HG02852 (cell line): ENCODE measurements around the gene ACP1.

Experiments
- ATAC-seq: cut with Tn5 transposase; IDR thresholded peaks from one replicate; pipeline ENCODE4 v1.9.1; 2021; ENCODE audit warnings: mild to moderate bottlenecking, moderate library complexity; ENCODE audit not compliant: unreplicated experiment

Gene ACP1

DNA sequence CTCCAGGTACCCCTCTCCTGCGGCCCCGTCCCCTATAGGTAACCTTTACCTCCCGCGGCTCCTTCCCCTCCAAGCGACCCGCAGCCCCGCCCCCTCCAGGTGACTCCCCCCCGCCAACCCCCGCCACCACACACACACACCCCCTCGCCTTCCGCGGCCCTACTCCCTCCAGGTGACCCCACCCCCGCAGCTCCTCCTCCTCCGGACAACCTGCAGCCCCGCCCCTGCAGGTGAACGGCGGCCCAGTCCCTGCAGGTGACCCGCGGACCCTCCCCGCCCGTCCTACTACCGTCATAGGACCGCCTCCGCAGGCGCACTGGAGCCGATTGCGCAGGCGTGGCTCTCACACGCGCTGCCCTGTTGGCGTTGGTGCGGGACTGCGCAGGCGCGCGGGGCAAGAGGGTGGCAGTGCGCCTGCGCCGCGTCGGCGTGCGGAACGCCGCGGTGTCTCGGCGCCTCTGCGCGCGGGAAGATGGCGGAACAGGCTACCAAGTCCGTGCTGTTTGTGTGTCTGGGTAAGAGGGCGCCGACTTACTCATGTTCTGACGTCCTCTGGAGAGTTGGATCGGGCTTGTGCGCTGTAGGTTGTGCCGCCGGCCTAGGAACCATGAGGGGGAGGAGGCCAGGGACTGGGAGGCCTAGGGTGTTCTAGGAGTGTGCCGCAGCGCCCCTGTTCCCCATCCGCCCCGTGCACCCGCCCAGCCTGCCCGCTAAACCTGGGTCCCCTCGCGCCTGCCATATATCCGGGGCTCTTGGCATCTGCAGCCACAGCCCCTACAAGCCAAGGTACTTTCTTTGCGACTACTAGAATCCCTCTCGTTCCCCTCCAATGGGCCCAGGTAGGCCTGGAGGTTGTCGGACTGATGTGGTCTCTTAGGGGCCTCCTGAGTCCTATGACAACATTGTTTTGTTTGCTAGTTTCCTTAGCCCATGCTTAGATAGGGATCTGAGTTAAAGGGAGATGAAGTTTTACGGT, at the start of gene ACP1:
TSS of gene ACP1 (plus strand) at position 455 of the 976 bp plus-strand sequence. CDS start at position 473, 18 bp downstream.
- peak; percentile 84 for ATAC-seq

DNA sequence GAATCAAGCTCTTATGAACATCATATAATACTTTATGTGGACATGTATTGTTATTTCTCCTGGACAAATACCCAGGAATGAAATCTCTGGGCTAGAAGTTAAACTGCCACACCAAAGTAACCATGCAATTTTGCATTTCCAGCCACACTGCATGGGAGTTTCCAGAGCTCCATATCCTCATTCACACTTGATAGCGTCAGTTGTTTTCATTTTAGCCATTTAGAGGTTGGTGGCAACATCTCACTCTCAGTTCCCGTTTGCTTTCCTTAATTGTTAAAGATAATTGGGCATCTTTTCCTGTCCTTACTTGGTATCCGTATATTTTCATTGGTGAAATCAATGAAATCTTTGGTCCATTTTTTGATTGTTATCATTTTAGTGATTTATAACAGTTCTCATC, 48.7 kb upstream of the ACP1 start:
- no peak for ATAC-seq

DNA sequence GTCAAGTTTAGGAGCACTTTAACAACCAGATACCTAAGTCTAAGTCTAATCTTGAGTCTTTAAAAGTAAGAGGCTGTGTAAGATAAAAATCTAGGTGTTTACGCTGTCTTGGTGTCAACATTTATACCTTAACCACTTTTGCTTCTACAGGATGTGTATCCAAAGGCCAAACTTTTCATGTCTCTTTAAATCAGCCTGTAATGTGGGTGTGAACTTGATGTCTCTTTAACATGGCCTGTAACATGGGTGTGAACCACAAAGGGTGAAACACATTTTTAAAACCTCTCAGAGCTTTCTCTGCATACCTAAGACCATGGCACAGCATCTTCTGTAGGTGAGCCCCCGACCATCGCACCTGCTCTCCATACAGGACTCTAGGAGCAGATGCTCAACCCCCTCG, 41.3 kb upstream of the ACP1 start:
- ATAC-seq, result no peak

DNA sequence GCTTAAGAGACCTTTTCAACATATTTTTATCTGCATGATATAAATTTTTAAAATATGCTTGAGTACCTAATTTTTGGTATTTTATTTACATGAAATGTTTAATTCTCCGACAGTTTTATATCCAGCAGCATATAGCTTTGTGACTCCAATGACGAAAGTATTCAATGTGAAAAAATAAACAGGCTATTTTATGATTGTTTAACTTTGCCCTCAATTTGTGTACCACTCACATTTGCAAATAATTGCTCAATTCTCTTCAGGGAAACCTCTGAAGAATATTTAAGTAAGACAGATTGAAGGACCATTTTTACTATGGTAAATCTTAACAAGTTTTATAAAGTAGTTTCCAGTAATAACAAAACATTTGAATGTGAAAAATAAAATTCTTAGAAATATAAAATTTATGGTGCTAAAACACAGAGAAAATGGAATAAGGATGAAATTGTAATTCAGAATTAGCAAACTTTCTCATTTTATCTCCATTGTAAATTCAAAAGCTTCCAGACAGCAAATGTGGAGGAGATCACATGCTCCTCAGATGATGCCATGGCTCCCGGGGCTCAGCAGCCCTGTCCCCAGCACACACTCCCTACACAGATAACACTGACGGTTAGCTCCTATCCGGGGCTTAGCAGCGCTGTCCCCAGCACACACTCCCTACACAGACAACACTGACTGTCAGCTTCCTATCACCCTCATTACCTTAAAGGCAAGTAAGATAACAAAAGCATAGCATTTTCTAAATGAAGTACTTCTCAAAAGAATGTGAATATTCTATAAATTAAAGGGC, 40.6 kb upstream of the ACP1 start:
- no peak for ATAC-seq

DNA sequence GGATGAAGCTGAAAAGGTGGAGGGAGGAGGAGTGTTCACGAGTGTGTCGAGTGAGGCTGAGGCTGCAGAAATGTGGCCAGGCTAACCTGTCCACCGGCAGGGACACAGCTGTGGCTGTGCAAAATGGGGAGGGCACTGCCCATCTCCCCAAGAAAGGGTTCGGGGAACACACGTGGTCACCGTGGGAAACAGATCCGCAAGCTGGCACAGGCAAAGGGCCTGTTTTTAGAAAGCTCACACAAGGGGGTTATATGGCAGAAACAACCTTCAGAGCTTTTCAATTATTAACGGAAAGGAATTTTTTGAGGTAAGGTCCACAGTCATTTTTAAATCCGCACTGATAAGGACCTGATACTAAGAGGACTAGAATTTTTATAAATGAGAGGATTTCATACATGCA, 36.6 kb upstream of the ACP1 start:
- ATAC-seq, result no peak

DNA sequence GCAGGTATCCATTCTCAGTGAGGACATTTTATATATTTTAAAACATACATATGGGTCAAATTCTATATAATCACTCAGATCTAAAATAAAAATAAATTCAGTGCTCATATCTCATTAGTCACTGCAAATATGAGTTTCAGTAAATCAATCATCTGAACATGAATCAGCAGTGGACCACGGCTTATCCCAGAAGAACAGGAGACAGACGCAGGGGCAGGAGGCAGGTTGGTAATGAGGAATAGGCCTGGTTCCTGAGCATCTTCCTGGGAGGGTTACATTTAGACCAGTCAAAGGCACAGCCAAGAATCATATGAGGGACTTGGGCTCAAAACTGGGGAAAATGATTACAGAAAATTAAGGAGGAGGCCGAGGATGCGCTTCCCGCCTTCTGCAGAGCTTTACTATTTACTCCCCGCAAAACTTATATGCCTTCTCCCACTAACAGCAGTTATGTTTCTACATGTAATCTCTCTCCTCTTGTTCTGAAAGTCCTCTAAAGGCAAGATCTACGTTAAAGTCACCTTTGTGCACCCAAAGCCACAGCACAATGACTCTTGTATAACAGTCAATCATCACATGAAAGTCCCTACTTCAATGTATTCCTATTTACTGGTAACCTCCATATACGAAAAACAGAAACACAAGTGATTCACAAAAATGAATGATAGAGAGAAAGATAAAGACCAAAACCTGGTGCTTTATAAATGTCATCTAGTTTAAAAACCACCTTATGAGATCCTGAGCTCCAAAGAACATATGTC, 36.0 kb upstream of the ACP1 start:
- no peak for ATAC-seq

DNA sequence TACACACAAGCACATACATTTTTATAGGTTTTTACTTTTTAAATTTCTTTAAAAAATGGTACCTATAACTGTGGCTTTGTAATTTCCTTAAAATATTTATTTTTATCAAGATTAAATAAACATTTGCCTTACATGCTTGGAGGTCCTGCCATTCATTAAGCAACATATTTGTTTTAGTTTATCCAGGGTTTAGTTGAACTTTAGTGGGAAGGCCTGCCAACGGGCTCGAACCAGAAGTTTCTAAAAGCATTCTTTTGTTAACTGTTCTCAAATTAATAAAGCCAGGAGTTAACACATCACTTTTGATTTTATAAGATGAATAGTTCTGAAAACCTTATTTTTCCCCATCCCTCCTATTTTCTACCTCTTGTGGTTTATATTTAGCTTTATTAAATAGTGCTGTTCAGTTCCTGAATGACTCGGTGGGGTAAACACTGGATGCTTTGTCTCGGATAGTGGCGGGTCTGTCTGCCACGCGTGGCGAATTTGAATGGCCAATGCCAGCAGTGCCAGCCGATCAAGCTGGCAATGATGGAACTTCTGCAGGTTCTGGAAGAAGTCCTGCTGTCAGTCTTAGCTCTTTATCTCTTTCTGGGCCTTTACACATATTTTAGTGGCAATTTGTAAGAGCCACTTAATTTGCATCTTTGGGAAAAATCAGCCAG, 33.1 kb upstream of the ACP1 start:
- ATAC-seq, result no peak

DNA sequence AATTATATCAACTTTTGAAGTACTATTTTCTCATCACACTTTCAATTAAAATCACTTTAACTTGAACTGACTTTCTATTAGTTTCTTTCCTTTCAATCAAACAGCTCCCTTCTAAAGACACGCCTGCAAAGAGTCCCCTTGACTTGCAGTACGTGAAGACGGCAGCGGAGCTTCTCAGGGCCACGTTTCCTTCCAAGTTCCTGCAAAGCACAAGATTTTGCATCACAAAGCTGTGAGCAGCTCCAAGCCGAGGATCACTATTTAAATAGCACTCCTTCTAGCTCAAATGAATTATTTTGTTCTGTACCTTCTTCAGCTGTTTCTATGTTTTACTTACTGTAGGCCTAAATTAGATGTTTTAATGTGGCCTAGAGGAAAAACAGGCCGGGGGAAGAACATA, 31.7 kb upstream of the ACP1 start:
- no peak for ATAC-seq

DNA sequence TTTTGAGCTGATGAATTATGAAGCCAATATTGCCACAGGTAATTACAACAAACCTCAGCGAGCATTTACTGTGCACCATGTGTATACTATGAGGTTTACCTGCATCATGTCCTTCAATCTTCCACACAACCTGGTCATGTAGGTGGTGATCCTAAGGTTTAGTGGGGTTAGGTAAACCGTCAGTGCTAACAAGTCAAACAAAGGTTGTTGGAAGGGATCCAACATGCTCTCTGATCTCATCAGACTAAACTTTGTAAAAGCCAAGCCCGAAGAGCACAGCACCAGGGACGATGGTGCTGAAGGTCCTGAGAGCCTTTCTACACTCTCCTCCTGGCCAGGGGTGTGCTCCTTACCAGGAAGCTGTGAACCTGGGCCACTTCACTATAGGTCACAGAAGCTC, 30.3 kb upstream of the ACP1 start:
- ATAC-seq, result no peak

DNA sequence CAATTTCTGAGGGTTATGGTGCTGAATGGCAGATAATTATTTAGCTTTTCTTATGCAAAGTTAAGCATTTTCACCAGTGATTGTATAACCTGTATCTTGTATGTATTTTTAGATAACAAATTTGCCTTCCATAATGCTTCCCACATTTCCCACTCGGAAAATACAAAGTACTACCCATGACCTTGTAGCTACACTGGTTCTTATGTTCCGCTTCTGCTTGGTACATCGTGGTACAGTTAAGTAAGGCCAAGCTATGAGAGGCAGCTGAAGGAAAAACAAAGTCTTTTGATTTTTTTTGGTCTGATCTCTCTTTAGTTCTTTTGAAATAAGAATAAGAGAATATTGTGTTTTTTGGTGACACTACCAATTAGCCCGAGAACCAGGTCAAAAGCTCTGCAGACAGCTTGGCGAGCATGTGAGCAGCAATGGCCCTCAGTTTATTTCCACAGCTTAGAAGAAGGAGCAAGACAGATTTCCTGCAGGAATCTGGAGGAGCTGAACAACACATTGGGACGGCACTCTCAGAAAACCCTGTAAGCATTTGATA, 27.7 kb upstream of the ACP1 start:
- ATAC-seq, result no peak

DNA sequence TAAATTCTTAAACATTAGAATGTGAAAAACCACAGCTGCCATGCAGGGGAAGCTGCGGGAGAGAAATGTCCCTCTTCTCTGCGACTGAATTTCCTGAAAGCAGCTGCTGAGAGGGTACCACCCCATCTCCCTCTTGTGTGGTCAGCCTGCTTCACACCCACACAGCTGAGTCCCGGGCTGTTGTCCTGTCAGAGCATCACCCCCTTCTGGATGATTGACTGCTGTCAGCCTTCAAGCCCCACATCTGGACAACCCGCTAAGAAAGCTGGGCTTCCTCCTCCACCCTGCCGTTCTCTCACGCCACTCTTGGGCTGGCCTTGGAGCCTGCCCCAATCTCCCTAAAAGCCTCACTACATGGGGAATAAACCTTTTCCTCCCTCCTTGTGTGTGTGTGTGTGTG, 26.9 kb upstream of the ACP1 start:
- ATAC-seq, result no peak

DNA sequence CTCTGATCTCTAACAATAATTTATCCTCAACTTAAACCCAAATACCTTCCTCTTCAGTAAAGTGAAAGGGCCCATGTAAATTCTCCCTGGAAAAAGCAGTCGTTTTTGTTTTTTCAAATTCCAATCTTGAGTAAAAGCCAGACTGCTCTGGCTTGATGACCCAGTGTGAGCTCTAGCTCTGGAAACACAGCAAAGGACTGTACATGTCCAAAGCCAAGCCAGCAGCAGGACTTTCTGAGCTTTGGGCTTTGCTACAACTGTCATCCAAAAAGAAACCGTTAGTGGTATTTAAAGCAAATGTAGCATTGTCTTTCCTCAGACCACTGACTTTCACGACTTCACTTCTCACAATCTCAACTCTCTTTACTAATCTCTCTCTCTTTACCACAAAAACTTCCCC, 26.3 kb upstream of the ACP1 start:
- no peak for ATAC-seq

DNA sequence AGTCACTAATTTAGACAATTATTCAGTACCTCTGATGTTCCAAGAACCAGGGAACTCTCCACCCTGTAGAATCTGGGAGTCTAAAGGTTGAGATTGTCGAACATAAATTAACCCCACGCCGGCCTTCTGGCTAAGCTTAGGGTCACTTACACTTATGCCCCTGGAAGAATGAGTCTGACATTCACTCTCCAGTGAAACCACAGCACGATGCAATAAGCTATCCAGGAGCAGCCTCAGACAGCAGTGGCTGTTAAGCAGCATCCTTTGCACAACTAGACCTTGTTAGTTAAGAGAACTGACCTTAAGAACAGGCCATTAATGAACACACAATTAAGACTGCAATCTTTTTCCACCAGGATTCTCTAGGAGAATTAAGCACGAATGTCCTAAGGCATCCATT, 25.9 kb upstream of the ACP1 start:
- ATAC-seq, result no peak

DNA sequence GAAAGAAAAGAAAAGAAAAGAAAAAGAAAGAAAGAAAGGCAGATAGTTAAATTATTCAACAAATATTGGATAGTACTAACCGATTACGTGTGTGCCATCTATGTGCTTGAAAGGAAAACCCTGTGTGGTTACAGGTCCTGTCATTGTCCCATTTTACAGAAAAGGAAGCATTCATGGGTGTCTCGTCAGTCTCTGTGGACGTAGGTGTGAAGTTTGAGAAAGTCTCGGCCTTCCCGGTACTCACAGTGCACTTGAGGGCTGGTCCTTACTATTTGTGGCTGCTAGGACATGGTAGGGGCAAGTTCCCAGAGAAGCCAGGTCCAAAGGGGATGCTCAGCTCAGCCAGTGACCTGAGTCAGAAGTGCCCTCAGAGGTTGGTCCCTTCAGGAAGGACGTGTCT, 20.2 kb upstream of the ACP1 start:
- no peak for ATAC-seq

DNA sequence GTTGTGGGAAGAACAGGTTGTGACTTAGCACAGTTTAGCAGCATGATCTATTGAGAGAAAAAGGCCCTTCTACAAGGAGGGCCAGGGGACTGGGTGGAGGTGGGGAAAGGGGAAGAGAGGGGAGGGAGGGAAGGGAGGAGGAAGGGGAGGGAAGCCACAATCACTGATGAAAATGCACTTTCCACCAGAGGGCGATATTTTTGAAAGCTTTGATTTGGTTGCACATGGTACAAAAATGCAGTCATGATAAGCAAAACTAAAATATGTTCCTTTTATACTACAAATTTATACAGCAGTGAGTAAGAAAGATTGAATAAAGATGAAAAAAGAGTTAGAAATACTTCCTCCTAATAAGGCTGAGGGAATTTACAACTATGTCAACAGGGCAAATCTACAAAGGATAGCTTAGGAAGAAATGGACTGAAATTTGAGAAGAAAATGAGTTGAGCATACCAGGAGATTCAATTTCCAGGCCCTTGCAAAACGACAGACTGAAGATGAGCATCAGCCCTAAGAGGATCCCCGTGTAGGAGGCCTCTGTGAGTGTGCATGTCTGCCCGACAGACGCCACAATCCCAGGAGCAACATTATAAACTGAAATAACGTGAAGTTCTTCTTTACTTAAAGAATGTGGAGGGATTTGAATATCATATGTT, 18.1 kb upstream of the ACP1 start:
- peak; percentile 61 for ATAC-seq

DNA sequence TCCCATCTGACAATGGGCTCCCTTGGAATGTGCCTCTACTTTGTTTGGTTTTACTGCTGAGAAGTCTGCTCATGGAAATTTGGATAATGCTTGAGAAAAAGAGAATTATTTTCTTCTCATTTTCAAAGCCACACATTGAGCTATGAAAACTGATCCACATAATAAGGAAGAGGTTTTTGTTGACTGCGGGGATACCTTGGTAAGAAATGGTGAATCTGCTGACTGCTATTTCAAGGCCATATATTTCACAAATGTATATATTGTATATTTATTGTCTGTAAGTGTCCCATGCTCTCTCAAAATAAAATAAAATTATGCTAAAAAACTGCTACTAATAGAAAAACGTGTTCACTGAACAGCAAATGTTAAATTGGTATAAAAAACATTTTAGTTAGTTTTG, 16.0 kb upstream of the ACP1 start:
- no peak for ATAC-seq

DNA sequence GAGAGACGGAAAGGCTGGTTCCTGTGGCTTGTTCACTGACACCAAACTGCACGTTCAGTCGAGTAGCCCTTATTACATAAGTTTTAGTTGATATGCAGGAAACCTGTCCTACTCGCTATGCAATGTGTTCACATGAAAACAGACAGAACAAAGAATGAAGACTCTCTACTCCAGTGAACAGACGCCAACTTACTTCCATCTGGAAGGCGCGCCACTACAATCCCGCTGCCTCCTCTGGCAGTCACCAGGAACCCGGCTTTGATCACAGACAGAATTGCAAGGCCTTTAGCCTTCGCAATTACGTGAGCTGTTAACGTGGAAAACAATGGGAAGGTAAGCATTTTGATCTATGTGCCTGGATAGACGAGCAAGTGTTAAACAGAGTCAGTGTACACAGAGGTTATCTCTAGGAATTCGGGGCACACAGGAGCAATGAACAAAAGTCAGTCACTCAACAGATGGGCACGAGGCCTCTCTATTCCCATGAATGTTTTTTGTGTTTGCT, 15.2 kb upstream of the ACP1 start:
- no peak for ATAC-seq

DNA sequence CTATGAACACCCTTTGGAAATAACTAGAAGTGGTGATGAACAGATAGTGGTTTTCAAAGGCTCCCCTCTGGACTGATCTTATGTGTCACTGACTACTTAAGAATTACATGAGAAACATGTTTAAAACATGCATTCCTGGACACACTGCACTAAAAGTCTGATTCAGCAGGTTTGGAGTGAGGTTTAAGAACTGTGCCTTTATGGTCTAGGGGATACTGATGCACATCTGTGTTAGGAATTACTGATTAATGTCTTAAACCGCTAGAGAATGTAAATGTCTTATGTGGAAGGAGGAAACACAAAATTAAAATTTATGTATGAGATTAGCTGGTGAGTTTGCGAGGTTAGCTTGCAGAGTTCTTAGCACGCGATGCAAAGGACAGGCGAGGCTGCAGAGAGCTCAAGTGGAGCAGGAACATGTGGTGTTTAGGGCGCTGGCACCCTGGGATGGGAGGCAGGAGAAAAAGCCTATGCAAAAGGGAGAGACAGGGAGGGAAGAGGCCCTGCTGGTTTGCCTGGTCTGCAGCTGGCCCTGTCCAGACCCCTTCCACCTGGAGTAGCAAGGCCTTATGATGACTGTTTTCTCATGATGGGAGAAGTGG, 12.6 kb upstream of the ACP1 start:
- ATAC-seq, result no peak

DNA sequence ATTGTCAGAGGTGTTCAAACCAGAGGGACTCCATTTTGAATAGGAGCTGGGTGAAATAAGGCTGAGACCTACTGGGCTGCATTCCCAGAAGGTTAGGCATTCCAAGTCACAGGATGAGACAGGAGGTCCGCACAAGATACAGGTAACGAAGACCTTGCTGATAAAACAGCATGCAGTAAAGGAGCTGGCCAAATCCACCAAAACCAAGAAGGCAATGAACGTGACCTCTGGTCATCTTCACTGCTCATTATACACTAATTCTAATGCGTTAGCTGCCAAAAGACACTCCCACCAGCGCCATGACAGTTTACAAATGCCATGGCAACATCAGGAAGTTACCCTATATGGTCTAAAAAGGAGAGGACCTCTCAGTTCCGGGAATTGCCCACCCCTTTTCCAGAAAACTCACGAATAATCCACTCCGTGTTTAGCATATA, 11.5 kb upstream of the ACP1 start:
- no peak for ATAC-seq
